Measurements from ENCODE around the gene GLTP.
"Not testable (repeated sequence)": the region's sequence is repeated elsewhere in the genome, so short reads cannot be mapped to it uniquely, and the experiment has no call there.

The GLTP gene

DNA sequence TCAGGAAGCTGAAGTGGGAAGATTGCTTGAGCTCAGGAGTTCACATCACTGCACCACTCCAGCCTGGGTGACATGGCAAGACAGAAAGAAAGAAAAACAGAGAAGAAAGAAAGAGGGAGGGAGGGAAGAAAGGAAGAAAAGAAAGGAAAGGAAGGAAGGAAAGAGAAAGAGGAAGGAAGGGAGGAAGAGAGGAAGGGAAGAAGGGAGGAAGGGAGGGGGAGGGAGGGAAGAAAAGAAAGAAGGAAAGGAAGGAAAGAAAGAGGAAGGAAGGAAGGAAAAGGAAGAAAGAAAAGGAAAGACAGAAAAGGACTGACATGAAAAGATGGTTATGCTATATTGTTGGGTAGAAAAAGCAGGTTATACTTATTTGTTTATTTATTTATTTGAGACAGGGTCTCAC, 3.9 kb downstream of the GLTP start:
- no peak for DNase-seq

DNA sequence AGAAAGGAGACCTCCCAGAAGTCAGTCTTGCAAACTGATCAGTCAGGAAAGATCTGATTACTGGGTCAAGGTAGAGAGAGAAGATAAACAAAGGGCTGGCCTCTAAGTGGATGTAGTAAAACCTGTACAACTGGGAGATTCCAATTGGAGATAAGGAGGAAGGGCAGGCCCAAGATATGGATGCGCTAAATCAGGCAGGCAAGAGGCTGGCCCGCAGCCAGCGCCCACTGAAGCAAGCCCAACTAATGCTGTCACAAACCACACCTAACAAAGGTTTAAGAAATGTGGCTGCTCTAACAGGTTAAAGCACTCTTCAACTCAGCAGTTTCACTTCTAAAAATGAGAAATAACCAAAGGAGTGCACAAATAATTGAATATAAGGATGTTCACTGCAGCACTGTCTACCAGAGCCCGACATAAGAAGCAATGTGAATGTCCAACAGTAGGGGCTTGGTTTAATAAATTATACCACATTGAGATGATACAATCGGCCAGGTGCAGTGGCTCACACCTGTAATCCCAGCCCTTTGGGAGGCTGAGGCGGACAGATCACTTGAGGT, 4.7 kb downstream of the GLTP start:
- no peak for DNase-seq

DNA sequence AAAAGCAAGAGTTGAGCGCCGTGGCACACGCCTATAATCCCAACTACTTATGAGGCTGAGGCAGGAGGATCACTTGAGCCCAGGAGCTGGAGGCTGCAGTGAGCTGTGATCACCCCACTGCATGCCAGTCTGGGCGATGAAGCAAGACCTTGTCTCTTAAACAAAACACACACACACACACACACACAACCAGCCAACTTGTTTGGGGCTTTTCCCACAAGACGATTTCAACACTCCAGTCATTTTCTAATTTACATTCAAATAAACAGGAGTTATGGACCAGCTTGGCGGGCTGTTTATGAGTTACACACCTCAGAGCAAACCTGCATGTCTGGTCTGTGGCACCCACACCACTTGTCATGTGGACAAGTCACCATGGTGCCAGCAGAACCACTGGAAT, 6.7 kb downstream of the GLTP start:
- peak; percentile 59 for DNase-seq

DNA sequence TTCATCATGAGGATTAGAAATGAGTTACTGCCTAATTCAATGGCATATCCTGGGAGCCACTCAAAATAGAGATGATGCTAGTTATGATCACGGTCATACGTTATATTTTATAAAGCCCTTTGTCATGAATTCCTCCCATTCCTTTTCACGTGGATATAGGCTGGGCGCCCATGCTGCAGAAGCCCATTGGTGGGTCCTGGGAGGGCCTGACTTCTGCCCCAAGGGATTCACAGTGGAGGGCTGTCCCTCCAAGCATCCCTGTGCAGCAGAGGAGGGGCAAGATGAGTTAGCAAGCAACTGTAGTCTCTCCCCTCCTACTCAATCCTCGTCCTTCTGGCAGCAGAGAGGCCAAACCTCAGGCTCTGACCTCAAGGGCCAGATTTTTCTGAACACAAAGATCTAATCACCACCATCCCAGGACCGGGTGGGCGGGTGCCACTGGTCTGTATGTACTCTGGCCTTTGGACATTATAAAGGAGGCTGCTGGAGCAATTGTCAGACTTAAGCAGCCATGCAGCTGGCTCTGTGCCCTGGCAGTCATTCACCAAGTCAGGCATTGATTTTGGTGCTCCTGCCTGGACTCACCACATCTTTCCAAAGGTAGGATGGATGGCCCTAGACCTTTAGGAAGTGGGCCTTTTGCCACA, 8.6 kb downstream of the GLTP start:
- DNase-seq = no peak

DNA sequence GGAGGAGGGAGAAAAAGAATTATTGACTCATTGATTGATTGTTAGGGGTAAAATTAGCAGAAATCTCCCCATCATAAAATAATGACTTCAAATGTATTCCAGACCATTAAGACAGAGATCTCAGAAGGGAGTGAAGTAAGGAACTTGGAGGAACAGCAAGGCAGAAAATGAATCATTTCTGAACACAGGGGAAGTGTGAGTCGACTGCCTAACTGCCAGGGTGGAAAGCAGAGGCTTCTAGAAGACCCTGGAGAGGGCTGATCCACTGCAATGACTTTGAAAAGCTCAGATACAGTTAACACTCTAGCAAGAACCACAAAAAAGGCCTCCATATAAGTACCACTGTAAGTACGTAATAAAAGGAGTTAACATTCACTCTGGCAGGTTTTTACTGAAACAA, 9.7 kb downstream of the GLTP start:
- DNase-seq = peak; percentile 59

DNA sequence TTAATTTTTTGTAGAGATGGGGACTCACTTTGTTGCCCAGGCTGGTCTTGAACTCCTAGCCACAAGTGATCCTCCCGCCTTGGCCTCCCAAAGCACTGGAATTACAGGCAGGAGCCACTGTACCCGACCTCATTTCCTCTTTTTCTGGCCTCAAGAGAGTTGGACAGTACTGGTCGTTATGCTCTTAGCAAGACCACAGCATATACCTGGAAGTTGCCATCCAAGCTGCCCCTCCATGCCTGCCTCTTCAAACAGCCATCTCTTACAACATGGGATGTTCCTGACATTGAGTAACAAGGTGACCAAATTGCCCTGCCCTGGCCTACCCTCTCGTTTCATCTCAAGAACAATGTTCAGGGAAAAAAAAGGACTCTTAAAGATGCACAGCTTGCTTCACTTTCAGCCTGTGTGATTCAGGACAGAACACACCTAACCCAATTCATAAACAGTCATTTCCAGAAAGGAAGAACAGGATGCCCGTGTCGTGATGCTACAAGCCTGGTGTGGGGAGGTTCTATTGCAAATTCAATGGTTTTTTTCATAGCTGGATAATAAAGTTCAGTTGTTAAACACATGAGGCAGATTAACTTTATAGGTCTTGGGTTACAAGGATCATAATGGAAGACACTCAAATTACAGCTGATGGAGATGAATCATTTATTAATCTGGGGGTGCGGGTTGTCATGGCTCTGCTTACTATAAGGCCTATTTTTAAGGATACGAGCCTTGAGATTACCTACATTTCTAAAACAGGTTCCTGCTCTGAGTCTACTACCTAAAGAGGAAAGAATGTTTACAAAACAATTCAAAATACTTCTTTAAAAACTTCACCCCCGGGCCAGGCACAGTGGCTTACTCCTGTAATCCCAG, 11.9 kb downstream of the GLTP start:
- DNase-seq = peak; percentile 47

DNA sequence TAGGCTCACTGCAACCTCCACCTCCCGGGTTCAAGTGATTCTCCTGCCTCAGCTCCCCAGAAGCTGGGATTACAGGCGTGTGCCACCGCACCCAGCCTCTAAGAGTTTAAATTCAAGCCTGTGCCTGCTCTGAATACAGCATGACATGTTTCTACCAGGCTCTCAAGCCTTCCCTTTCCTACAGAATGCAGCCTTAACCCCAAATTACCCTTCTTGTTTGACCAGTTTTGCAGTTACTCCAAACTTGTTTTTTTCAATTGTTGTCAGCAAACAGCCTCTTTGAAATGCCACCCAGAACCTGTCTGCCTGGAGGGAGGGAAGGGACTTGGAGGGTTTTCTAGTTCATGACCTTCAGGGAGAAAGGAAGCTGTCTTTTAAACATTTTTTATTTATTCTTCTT, 15.4 kb downstream of the GLTP start:
- DNase-seq = no peak

DNA sequence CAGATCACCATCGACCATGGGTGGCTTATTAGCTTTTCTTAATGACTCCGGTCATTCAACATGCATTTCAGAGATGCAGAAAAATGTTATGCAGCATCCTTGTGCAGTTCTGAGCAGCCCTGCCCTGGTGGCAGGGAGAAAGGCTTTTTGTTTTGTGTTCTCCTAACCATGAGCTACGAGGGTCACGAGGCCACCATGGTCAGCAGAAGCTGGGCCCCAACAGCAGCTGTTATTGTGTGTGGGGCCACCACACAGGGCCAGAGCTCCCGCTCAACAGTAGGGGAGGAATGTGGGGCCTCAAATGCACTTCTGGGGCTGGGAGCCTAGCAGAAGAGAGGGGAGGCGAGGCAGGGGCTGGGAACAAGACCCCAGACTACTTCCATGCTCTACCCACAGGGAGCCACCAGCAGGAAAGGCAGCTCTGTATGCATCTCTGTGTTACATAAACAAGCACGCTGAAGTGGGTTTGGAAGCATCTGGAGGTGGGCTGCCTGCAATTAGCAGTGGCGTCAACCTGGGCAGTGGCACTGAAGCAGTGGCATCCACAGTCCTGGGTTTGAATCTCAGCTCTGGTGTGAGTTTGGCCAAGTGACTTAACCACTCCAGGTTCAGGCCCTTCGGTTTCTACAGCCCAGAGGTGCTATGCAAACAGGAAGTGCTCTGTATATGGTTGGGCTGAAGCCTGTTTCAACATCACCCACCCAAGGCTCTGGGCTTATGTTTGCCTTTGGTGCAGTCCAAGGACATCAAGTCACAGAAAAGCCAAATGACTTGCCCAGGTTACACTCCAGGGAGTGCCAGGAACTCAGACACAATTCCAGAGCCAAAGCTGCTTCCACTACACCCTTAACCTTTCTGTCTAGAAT, 16.3 kb downstream of the GLTP start:
- DNase-seq = peak; percentile 68

DNA sequence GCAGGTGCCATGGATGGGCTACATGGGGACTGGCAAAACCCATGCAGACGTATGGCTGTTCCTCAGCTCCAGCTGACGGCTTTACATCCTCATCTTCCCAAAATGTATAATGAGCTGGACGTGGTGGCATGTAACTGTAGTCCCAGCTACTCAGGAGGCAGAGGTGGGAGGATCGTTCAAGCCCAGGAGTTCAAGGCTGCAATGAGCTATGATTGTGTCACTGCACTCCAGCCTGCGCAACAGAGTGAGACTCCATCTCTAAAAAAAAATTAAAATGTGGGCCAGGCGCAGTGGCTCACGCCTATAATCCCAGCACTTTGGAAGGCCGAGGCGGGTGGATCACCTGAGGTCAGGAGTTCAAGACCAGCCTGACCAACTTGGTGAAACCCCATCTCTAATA, 17.9 kb downstream of the GLTP start:
- not testable (repeated sequence) for DNase-seq

DNA sequence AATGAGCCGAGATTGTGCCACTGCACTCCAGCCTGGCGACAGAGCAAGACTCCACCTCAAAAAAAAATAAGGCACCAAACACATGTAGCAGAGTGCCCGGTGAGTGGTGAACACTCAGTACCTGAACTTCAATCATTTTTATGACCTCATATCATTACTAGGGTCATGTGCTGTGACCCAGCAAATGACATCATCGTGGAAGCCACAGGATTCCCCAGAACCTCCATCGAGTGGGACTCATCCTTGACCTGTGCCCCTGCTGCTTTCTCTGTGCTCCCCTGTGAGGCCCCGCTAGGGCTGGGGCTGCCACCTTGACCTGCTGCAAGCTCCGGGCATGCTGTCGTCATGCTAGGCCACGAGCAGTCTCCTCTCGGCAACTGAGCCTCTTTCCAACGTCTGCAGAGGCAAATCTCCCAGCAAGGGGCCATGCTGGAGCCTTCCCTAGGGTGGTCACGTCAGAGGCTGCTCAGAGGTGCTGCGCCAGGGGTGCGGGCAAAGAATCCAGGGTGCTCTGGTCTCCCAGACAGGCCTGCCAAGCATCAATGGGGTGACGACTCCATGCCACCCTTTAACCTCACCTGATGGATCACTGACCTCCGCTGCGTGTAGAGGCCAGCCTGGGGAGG, 18.5 kb downstream of the GLTP start:
- no peak for DNase-seq

DNA sequence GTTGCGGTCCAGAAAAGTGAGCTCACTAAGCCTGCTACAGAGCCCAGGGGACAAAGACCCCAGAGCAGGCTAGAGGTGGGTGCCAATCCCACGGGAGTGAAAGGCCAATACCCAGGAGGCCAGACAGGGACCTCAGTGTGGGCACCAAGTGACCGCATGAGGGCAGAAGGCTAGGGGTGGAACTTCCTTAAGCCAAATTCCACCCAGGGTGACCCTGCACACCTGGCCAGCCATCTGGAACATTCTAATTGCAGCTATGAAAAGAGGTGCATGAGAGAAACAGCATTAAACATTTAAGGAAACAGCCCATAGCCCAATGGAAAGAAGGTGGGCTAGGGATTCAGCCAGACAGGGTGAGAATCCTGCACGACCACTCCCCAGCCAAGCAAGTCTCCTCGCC, 19.4 kb downstream of the GLTP start:
- no peak for DNase-seq

DNA sequence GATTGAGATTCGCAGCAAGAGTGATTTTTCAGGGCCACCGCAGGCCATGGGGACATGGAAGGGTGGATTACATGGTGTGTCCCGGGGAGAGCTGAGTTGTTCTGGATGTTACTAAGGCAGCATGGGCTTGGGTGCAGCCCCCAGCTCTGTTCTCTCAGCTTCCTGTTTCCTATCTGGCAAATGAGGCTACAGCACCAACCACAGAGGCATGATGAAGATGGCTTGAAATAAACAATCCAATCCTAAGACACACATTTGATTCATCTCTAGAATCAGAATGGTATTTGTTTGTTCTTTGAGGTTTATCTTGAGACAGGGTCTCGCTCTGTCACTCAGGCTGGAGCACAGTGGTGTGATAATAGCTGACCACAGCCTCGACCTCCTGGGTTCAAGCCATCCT, 21.6 kb downstream of the GLTP start:
- DNase-seq = no peak

DNA sequence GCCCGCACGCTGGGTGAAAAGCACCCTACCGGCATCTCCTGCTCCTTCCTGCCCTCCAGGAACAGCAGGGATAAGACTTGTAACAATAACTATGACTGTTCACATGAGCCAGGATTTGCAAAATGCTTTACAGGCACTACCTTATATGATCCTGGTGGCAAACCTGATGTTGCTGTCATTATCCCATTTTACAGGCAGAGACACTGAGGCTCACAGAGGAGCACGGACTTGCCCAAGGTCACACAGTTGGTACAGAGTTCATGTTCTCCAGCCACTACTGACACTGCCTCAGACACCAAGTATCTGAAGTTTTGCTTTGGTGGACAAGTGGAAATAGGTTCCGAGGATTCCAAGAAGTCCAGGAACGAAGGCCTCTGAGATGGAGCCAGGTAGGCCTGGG, 22.6 kb downstream of the GLTP start:
- DNase-seq = no peak

DNA sequence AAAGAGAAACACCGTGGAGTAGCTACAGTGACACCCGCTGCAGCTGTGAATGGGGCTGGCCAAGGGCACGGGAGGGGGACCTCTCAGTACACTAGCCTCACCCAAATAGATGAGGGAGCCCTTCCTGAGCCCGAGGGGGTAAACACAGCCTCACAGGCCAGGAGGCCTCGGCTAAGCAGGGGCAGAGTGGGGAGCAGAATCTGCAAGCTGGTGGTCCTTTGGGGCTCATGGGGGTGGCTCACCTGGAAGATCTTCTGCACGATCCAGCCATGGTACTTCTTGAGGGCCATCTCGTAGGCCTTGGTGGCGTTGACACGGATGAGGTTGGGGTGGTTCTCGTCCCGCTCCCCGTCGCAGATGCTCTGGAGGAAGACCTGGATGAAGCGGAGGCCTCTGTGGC, 25.0 kb downstream of the GLTP start:
- DNase-seq = no peak

DNA sequence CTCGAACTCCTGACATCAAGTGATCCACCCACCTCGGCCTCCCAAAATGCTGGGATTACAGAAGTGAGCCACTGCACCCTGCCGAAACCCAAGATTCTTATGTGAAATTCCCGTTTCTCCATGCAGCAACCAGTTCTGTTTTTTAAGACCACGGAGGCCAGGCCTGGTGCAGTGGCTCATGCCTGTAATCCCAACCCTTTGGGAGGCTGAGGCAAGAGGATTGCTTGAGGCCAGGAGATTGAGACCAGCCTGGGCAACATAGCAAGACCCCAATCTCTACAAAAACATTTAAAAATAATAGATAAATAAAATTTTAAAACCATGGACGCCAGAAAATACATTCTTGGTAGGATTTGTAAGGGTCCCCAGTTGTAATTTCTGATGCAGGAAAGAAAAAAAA, 29.8 kb downstream of the GLTP start:
- not testable (repeated sequence) for DNase-seq

DNA sequence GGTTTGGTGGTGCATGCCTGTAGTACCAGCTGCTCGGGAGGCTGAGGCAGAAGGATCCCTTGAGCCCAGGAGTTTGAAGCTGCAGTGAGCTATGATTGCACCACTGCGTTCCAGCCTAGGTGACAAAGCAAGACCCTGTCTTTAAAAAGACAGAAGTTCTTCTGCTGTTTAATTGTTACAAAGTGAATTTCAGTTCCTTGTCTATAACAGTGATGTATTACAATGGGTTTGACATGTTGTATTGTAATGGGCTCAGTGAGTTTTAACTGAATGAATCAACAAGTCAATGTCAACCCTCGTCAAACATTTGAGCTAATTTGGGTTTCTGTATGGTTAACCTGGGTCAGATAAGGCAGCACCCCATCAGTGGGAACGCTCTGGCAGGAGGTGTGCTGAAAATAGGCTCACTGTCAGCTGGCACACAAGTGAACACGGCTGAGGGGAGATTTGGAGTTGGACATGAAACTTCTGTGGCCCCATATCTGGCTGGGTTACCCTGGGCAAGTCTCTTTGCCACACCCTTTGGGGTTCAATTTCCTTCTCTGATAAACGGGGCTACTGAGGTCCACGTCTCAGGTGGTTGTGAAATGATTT, 33.1 kb downstream of the GLTP start:
- DNase-seq = peak; percentile 77

DNA sequence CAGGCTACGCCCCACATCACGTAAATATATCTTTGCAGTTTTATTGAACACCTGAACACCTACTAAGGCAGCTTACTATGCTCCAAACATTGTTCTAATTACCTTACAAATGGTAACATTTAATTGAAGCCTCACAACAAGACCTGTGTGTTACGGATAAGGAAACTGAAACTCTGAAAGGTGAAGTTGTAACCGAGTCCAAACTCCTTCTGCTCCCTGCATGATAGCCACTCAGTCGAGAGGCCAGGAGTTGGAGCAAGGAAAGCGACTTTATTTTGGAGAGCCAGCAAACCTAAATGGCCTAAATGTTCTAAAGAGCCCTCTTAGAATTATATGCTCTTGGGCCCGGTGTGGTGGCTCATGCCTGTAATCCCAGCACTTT, 34.5 kb downstream of the GLTP start:
- no peak for DNase-seq

DNA sequence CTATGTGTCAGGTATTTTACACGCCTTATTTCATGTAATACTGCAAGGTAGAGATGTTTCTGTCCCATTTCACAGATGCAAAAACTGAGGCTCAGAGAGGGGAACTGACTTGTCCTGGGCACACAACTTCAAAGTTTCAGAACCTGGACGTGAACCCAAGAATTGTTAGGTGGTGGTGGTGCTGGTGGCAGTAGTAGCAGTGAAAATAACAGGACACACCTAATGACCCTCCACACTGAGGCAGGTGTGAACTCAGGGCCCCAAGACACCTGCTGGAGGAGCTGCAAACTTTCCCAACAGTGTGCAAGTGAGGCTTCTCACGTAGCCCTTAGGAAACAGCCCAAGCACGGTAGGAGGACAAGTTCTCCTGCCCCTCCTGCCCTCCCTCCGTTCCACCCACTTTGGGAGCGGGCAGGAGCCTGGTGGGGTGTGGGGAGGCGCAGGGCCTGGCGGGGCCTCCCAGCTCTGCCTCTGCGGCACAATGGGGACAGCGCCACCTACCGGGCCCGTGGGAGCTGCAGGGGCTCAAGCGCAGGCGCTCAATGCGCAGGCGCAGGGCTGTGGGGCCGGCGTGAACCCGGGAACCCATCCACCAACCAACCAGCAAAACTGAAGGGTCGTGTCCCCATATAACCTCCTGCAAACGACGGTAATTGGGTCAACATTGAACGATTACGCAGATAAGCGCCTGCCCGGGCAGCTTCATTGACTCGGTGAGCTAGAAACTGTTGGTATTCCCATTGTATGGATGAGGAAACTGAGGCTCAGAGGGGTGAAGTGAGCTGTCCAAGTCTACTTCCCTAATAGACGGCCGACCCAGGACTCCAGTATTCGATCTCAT, 35.1 kb downstream of the GLTP start:
- peak; percentile 68 for DNase-seq

DNA sequence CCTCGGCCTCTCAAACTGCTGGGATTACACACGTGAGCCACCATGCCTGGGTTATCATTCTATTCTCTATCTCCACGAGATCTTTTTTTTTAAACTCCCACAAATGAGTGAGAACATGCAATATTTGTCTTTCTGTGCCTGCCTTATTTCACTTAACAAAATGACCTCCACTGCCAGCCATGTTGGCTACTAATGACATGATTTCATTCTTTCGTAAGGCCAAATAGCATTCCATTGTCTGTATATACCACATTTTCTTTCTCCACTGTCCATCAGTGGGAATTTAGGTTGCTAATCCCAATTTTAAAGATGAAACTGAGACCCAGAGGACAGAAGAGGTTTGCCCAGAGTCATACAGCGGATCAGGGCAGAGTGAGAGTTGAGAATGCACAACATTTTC, 36.2 kb downstream of the GLTP start:
- no peak for DNase-seq

DNA sequence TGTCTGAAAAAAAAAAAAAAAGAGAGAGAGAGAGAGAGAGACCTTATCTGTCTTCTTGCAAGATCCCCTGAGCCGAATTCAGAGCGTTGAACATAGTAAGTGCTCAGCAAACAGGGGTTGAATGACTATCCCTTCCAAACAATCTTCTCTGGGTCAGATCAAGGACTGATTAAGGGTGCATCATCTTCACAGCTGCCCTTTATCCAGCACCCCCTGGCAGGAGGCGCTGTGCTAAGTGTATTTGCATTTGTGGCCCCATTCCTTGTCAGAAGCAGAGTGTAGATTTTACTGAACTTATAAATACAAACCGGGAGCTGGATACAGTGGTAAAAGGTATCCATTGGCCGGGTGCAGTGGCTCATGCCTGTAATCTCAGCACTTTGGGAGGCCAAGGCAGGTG, 38.3 kb downstream of the GLTP start:
- no peak for DNase-seq

DNA sequence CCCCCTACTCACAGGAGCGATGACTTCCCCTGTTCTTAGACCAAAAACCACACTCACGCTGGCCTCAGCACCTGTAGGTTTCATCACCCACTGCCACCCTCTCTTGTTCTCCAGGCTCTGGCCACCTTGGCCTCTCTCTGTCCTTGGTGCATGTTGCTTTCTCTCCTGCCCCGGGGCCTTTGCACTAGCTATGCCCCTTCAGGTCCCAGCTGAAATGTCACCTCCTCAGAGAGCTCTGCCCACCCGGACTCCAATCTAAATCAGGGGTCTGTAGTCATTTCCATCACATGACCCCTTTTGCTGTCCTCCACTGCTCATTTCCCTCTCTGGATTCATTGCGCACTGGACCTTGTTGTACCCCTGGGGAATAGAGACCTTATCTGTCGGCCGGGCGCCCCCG, 39.0 kb downstream of the GLTP start:
- no peak for DNase-seq

Measured in MV-4-11 (cell line).